ENCODE measurements around the gene PLCXD1.

Gene PLCXD1

DNA sequence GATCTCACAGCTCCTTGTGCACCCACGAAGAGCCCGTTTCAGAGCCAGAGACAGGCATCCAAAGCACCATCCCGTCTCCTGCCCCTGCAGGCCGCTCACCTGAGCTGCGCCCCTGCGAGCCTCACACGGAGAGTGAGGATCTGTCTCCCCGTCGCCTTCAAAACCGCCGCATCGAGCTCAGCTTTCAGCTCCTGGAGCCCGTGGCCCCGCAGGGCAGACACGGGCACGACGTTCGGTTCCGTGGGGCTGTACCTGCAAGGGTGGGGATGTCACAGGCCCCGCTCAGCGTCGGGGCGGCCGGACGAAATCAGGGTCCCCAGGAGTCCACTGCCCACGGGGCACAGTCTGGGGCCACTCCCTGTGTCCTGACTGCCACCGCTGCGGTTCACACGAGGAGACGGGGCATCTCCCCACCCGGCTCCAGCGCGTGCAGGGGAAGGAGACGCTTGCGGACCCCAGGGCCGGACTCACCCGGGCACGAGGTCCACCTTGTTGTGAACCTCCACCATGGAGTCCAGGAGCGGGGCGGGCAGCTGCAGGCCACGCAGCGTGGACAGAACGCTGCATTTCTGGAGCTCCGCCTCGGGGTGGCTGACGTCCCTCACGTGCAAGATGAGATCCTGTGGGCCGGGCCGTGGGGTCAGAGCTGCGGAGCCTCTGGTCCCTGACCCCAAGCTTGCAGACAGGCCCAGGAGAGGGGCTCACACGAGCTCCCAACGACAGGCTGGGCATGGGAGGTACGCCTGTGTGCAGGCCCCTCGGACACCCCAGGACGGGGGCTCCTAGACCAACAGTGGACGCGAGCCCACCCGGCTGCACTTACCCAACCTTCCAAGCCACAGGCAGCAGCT is 26.3 kb downstream of the PLCXD1 start:
- no peak for ATAC-seq
- TF ChIP-seq, protein P1, sequence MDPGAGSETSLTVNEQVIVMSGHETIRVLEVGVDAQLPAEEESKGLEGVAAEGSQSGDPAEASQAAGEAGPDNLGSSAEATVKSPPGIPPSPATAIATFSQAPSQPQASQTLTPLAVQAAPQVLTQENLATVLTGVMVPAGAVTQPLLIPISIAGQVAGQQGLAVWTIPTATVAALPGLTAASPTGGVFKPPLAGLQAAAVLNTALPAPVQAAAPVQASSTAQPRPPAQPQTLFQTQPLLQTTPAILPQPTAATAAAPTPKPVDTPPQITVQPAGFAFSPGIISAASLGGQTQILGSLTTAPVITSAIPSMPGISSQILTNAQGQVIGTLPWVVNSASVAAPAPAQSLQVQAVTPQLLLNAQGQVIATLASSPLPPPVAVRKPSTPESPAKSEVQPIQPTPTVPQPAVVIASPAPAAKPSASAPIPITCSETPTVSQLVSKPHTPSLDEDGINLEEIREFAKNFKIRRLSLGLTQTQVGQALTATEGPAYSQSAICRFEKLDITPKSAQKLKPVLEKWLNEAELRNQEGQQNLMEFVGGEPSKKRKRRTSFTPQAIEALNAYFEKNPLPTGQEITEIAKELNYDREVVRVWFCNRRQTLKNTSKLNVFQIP (CRISPR knock-in tag; IDR thresholded peaks at IDR 0.05; ENCODE audit: borderline replicate concordance, low read depth), result no peak
- no peak for TF ChIP-seq ISL1 (CRISPR knock-in tag; IDR thresholded peaks at IDR 0.05)
- no peak for TF ChIP-seq ZC3H10 (CRISPR knock-in tag; IDR thresholded peaks at IDR 0.05)
- TF ChIP-seq, protein P2, sequence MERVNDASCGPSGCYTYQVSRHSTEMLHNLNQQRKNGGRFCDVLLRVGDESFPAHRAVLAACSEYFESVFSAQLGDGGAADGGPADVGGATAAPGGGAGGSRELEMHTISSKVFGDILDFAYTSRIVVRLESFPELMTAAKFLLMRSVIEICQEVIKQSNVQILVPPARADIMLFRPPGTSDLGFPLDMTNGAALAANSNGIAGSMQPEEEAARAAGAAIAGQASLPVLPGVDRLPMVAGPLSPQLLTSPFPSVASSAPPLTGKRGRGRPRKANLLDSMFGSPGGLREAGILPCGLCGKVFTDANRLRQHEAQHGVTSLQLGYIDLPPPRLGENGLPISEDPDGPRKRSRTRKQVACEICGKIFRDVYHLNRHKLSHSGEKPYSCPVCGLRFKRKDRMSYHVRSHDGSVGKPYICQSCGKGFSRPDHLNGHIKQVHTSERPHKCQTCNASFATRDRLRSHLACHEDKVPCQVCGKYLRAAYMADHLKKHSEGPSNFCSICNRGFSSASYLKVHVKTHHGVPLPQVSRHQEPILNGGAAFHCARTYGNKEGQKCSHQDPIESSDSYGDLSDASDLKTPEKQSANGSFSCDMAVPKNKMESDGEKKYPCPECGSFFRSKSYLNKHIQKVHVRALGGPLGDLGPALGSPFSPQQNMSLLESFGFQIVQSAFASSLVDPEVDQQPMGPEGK (CRISPR knock-in tag; IDR thresholded peaks at IDR 0.05; ENCODE audit: borderline replicate concordance), result no peak
- no peak for TF ChIP-seq ARNTL (CRISPR knock-in tag; IDR thresholded peaks at IDR 0.05; ENCODE audit: borderline replicate concordance, low read depth)
- no peak for TF ChIP-seq ESRRG (CRISPR knock-in tag; IDR thresholded peaks at IDR 0.05)
- no peak for TF ChIP-seq ZFP3 (CRISPR knock-in tag; IDR thresholded peaks at IDR 0.05)
- no peak for TF ChIP-seq GLIS3 (CRISPR knock-in tag; IDR thresholded peaks at IDR 0.05)
- TF ChIP-seq ZNF565 (CRISPR knock-in tag; conservative IDR thresholded peaks at IDR 0.05; ENCODE audit: low read depth), result no peak
- no peak for TF ChIP-seq TOX (CRISPR knock-in tag; IDR thresholded peaks at IDR 0.05; ENCODE audit: borderline replicate concordance)
- TF ChIP-seq, protein P3, sequence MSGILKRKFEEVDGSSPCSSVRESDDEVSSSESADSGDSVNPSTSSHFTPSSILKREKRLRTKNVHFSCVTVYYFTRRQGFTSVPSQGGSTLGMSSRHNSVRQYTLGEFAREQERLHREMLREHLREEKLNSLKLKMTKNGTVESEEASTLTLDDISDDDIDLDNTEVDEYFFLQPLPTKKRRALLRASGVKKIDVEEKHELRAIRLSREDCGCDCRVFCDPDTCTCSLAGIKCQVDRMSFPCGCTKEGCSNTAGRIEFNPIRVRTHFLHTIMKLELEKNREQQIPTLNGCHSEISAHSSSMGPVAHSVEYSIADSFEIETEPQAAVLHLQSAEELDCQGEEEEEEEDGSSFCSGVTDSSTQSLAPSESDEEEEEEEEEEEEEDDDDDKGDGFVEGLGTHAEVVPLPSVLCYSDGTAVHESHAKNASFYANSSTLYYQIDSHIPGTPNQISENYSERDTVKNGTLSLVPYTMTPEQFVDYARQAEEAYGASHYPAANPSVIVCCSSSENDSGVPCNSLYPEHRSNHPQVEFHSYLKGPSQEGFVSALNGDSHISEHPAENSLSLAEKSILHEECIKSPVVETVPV (CRISPR knock-in tag; IDR thresholded peaks at IDR 0.05), result no peak
- TF ChIP-seq PPARA (CRISPR knock-in tag; IDR thresholded peaks at IDR 0.05; ENCODE audit: borderline replicate concordance), result no peak
- TF ChIP-seq ZNF8 (CRISPR knock-in tag; IDR thresholded peaks at IDR 0.05), result no peak
- no peak for TF ChIP-seq OSR1 (CRISPR knock-in tag; IDR thresholded peaks at IDR 0.05)
- TF ChIP-seq RARB (CRISPR knock-in tag; IDR thresholded peaks at IDR 0.05), result no peak
- TF ChIP-seq, protein P4, sequence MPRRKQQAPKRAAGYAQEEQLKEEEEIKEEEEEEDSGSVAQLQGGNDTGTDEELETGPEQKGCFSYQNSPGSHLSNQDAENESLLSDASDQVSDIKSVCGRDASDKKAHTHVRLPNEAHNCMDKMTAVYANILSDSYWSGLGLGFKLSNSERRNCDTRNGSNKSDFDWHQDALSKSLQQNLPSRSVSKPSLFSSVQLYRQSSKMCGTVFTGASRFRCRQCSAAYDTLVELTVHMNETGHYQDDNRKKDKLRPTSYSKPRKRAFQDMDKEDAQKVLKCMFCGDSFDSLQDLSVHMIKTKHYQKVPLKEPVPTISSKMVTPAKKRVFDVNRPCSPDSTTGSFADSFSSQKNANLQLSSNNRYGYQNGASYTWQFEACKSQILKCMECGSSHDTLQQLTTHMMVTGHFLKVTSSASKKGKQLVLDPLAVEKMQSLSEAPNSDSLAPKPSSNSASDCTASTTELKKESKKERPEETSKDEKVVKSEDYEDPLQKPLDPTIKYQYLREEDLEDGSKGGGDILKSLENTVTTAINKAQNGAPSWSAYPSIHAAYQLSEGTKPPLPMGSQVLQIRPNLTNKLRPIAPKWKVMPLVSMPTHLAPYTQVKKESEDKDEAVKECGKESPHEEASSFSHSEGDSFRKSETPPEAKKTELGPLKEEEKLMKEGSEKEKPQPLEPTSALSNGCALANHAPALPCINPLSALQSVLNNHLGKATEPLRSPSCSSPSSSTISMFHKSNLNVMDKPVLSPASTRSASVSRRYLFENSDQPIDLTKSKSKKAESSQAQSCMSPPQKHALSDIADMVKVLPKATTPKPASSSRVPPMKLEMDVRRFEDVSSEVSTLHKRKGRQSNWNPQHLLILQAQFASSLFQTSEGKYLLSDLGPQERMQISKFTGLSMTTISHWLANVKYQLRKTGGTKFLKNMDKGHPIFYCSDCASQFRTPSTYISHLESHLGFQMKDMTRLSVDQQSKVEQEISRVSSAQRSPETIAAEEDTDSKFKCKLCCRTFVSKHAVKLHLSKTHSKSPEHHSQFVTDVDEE (CRISPR knock-in tag; IDR thresholded peaks at IDR 0.05), result no peak

DNA sequence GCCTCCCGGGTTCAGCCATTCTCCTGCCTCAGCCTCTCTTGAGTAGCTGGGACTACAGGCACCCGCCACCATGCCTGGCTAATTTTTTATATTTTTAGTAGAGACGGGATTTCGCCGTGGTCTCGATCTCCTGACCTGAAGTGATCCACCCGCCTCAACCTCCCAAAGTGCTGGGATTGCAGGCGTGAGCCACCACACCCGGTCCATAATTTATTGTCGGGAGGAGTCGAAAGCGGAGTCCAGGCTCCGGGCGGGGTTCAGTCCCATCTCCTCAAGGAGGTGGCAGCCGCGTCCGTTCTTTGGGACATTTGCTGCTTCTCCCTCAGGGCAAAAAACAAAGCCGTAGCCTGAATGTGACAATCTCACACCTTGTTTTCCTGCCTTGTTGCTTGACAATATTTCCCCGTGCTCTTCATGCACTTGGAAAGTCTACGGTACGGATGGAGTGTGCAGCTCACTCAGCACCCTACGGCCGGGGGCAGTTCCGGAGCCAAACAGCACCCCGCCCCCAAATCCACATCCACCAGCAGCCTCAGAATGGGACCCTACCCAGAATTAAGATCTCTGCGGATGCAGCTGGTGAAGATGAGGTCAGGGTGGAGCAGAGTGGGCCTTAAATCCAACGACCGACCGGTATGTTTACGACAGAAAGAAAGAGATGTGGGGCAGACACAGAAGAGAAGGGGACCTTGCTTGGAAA is 27.8 kb downstream of the PLCXD1 start:
- ATAC-seq, result no peak

More for the DNA sequence above, 27.8 kb downstream of the PLCXD1 start:
- TF ChIP-seq ZNF70 (CRISPR knock-in tag; IDR thresholded peaks at IDR 0.05), result no peak
- TF ChIP-seq PPARA (CRISPR knock-in tag; IDR thresholded peaks at IDR 0.05; ENCODE audit: borderline replicate concordance), result no peak
- TF ChIP-seq ZFP3 (CRISPR knock-in tag; IDR thresholded peaks at IDR 0.05), result no peak
- TF ChIP-seq ZNF565 (CRISPR knock-in tag; conservative IDR thresholded peaks at IDR 0.05; ENCODE audit: low read depth), result no peak
- TF ChIP-seq ZFP30 (CRISPR knock-in tag; IDR thresholded peaks at IDR 0.05), result no peak
- TF ChIP-seq, protein P3 (CRISPR knock-in tag; IDR thresholded peaks at IDR 0.05), result no peak
